Ishikawa (cell line): ENCODE measurements around the gene AGAP1.

Experiments used
- CREB1 ChIP-seq: IDR thresholded peaks from 2 replicates; pipeline ENCODE4 v1.6.1; 2012; ENCODE audit warnings: low read depth
- FOXM1 ChIP-seq: IDR thresholded peaks from 2 replicates; pipeline ENCODE4 v1.6.1; 2012; ENCODE audit warnings: low read depth, borderline replicate concordance
- REST ChIP-seq: IDR thresholded peaks from 2 replicates; pipeline ENCODE4 v1.6.1; 2012; ENCODE audit warnings: low read depth, mild to moderate bottlenecking
- TAF1 ChIP-seq: IDR thresholded peaks from 2 replicates; pipeline ENCODE4 v1.6.1; 2012; ENCODE audit warnings: low read depth, mild to moderate bottlenecking
- YY1 ChIP-seq: IDR thresholded peaks from 2 replicates; pipeline ENCODE4 v1.6.1; 2012; ENCODE audit warnings: low read depth
- ZBTB7A ChIP-seq: IDR thresholded peaks from 2 replicates; pipeline ENCODE4 v1.6.1; 2012; ENCODE audit warnings: low read depth

- no peak for TF ChIP-seq ZBTB7A
- TF ChIP-seq FOXM1 = no peak
- TF ChIP-seq TAF1 = no peak
- TF ChIP-seq REST = no peak
- no peak for TF ChIP-seq YY1
- no peak for TF ChIP-seq CREB1
Observed at GRCh38 chr2:235541838-235542549, 48.2 kb downstream of the AGAP1 start.
